Measurements from ENCODE around the gene PRICKLE2. TPM values are rescaled to one million over a fixed set of nuclear protein-coding genes. Genes with fewer than 3 reads are reported as not detected.

The PRICKLE2 gene
- total RNA-seq, 4 donors from 2014 or later, result 54.3 to 98.6 (median 62.5) TPM

DNA sequence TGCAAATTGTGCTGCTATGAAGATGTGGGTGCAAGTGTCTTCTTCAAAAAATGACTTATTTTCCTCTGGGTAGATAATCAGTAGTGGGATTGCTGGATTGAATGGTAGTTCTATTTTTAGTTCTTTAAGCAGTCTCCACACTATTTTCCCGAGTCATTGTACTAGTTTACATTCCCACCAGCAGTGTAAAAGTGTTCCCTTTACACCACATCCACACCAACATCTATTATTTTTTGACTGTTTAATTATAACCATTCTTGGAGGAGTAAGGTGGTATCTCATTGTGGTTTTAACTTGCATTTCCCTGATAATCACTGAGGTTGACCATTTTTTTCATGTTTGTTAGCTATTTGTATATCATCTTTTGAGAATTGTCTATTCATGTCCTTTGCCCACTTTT, 182.3 kb downstream of the PRICKLE2 start:
- TF ChIP-seq, protein P1, sequence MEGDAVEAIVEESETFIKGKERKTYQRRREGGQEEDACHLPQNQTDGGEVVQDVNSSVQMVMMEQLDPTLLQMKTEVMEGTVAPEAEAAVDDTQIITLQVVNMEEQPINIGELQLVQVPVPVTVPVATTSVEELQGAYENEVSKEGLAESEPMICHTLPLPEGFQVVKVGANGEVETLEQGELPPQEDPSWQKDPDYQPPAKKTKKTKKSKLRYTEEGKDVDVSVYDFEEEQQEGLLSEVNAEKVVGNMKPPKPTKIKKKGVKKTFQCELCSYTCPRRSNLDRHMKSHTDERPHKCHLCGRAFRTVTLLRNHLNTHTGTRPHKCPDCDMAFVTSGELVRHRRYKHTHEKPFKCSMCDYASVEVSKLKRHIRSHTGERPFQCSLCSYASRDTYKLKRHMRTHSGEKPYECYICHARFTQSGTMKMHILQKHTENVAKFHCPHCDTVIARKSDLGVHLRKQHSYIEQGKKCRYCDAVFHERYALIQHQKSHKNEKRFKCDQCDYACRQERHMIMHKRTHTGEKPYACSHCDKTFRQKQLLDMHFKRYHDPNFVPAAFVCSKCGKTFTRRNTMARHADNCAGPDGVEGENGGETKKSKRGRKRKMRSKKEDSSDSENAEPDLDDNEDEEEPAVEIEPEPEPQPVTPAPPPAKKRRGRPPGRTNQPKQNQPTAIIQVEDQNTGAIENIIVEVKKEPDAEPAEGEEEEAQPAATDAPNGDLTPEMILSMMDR (IDR thresholded peaks at IDR 0.05; ENCODE audit: low read depth), result peak; percentile 64

Small RNA genes lying within 50 kb of the gene (small RNA-seq; reads per million reads assigned to genes)
- gene RF00012, result not detected

Other genes starting within 250 kb of the PRICKLE2 start
- gene PSMD6, start 202.0 kb downstream of the PRICKLE2 start, total RNA-seq, result 10 to 100 TPM; 51.8 to 89.0 (median 75.4) TPM

Data from subcutaneous adipose tissue (tissue), 4 donors.